Smooth muscle cell (in vitro differentiated cells): ENCODE measurements around the gene FOXM1. TPM values are rescaled to one million over a fixed set of nuclear protein-coding genes. Genes with fewer than 3 reads are reported as not detected.

ENCODE experiments used
- DNase-seq: peaks from one replicate; lab custom pipeline; 2025; ENCODE audit not compliant: unreplicated experiment; lab: John Stamatoyannopoulos, UW
- H2AFZ ChIP-seq: fragments of 200-600 bp; sonication (generic); 2 replicates; pipeline ENCODE4 v1.6.0; 2016; ENCODE audit warnings: antibody characterized with exemption, low read depth, mild to moderate bottlenecking
- H3F3A ChIP-seq: fragments of 200-600 bp; sonication (generic); 2 replicates; pipeline ENCODE4 v1.6.0; 2017; ENCODE audit warnings: antibody characterized with exemption, low read depth
- H3K27ac ChIP-seq: fragments of 200-600 bp; sonication (generic); 2 replicates; pipeline ENCODE4 v1.5.1; 2016; ENCODE audit warnings: low read depth, mild to moderate bottlenecking
- H3K27me3 ChIP-seq: fragments of 200-600 bp; sonication (generic); 2 replicates; pipeline ENCODE4 v1.6.1; 2016; ENCODE audit warnings: low read depth, mild to moderate bottlenecking
- H3K36me3 ChIP-seq: fragments of 200-600 bp; sonication (generic); 2 replicates; pipeline ENCODE4 v1.5.1; 2016; ENCODE audit warnings: low read depth
- H3K4me1 ChIP-seq: fragments of 200-600 bp; sonication (generic); 2 replicates; pipeline ENCODE4 v1.5.1; 2016; ENCODE audit warnings: low read depth
- H3K4me2 ChIP-seq: fragments of 200-600 bp; sonication (generic); 2 replicates; pipeline ENCODE4 v1.6.0; 2016; ENCODE audit warnings: mild to moderate bottlenecking
- H3K4me3 ChIP-seq: fragments of 200-600 bp; sonication (generic); 2 replicates; pipeline ENCODE4 v1.5.1; 2016; ENCODE audit warnings: mild to moderate bottlenecking
- H3K79me2 ChIP-seq: fragments of 200-600 bp; sonication (generic); 2 replicates; pipeline ENCODE4 v1.6.0; 2016; ENCODE audit warnings: low read depth, mild to moderate bottlenecking
- H3K9ac ChIP-seq: fragments of 200-600 bp; sonication (generic); 2 replicates; pipeline ENCODE4 v1.6.0; 2016; ENCODE audit warnings: low read depth
- H3K9me3 ChIP-seq: fragments of 200-600 bp; sonication (generic); replicated peaks from 2 replicates; pipeline ENCODE4 v1.5.1; 2016; ENCODE audit warnings: low read depth
- H4K20me1 ChIP-seq: fragments of 200-600 bp; sonication (generic); 2 replicates; pipeline ENCODE4 v1.6.0; 2016; ENCODE audit warnings: low read depth
- CTCF ChIP-seq: fragments of 200-600 bp; sonication (generic); IDR thresholded peaks from 2 replicates; pipeline ENCODE4 v1.5.1; 2017; ENCODE audit warnings: borderline replicate concordance, mild to moderate bottlenecking, antibody characterized with exemption; ENCODE audit not compliant: insufficient read depth, poor library complexity, severe bottlenecking
- WGBS: methylation state at CpG from one replicate; pipeline ENCODE4 v1.1.7; 2016; ENCODE audit warnings: low lambda C conversion rate; 5-methylcytosine and 5-hydroxymethylcytosine counted together
- polyA plus RNA-seq: library from polyadenylated mRNA; unstranded; fragments of >200 nt; fragmentation: Nextera tagmentation; extraction: Ambion mirVana; gene quantifications from 2 replicates; pipeline ENCODE4 v1.2.1, GENCODE V29; 2016
- total RNA-seq: library from RNA; depleted of rRNA; stranded (reverse); fragments of >200 nt; gene quantifications from 2 replicates; pipeline ENCODE4 v1.2.3, GENCODE V29; 2014

Gene FOXM1
- total and polyA plus RNA-seq, 2 experiments from 2014 or later: 3.7 to 8.1 TPM

GRCh38 chr12:2886768-2887450 is 9.9 kb upstream of the FOXM1 start:
- 95% methylated on average over 10 of the region's 10 CpGs for WGBS
- peaks cover 4% of the 10 kb centered on the region for H3F3A ChIP-seq
- peaks cover 4% of the 10 kb centered on the region for H3K4me1 ChIP-seq
- H3K27ac ChIP-seq: no peak overlapping the region
- no peak overlapping the region for H2AFZ ChIP-seq
- no peaks in the 10 kb centered on the region for H3K36me3 ChIP-seq
- TF ChIP-seq CTCF: no peak
- no peak overlapping the region for H3K4me3 ChIP-seq
- H3K9me3 ChIP-seq: no peaks in the 10 kb centered on the region
- no peaks in the 10 kb centered on the region for H3K27me3 ChIP-seq
- H3K79me2 ChIP-seq: peaks cover 15% of the 10 kb centered on the region
- H3K9ac ChIP-seq: no peak overlapping the region
- H4K20me1 ChIP-seq: peaks cover 3% of the 10 kb centered on the region
- no peak for DNase-seq
- no peak overlapping the region for H3K4me2 ChIP-seq

- H3K79me2 ChIP-seq: peaks cover 28% of the 10 kb centered on the region
- no peak for TF ChIP-seq CTCF
- H2AFZ ChIP-seq: no peak overlapping the region
- H3F3A ChIP-seq: peaks cover 4% of the 10 kb centered on the region
- H3K4me3 ChIP-seq: no peak overlapping the region
- H3K9ac ChIP-seq: no peak overlapping the region
- no peak overlapping the region for H3K4me2 ChIP-seq
- H3K4me1 ChIP-seq: no peaks in the 10 kb centered on the region
- no peaks in the 10 kb centered on the region for H3K36me3 ChIP-seq
- no peaks in the 10 kb centered on the region for H3K9me3 ChIP-seq
- WGBS: 89% methylated on average over 2 of the region's 2 CpGs
- H3K27ac ChIP-seq: no peak overlapping the region
- no peaks in the 10 kb centered on the region for H4K20me1 ChIP-seq
- no peak for DNase-seq
- H3K27me3 ChIP-seq: no peaks in the 10 kb centered on the region
These were observed 7.8 kb upstream of the FOXM1 start for GRCh38 chr12:2884810-2885209.

GRCh38 chr12:2879853-2880252 is 2.9 kb upstream of the FOXM1 start:
- Histone ChIP-seq H3K27ac (no peak overlapping the region), H3K4me2 (no peak overlapping the region), H3K9me3 (no peaks in the 10 kb centered on the region), H3K9ac (no peak overlapping the region), H2AFZ (no peak overlapping the region), H3K79me2 (peaks cover 53% of the 10 kb centered on the region), H3K4me3 (no peak overlapping the region), H4K20me1 (no peaks in the 10 kb centered on the region), H3K27me3 (no peaks in the 10 kb centered on the region), H3K4me1 (peaks cover 8% of the 10 kb centered on the region), H3K36me3 (no peaks in the 10 kb centered on the region), H3F3A (peaks cover 2% of the 10 kb centered on the region)
- no peak for TF ChIP-seq CTCF
- 98% methylated on average over 3 of the region's 3 CpGs for WGBS
- no peak for DNase-seq
